Stimulated activated CD4-positive, alpha-beta T cell treated with anti-CD3 and anti-CD28 coated beads, TNF-alpha, amount 100 ng/mL, for 1 hour (primary cell): ENCODE data around the gene B4GALT1.

Experiments
- DNase-seq, 3 donors: peaks; one replicate each; pipeline ENCODE4 v3.0.0-alpha.2; 2020; ENCODE audit warnings: low read depth in 3 of 3, low spot score in 1 of 3

The B4GALT1 gene

DNA sequence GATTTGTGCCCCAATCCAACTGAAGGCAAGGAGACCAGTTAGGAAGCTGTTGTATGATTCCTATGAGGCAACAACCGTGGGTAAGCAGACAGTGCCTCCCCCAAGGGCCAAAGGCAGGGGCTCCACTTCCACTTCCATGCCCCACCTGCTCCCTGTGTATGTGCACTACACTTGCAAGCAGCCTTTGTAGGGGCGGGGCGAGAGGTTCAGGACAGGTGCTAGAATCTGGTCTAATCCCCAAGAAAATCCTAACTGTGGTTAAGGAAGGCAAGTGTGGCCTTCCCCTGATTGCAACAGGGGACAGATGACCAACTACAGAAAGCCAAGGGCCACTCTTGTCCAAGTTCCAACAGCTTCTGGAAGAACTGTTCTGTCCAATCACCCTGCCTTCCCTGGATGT, 41.7 kb downstream of the B4GALT1 start:
- no peak for DNase-seq

DNA sequence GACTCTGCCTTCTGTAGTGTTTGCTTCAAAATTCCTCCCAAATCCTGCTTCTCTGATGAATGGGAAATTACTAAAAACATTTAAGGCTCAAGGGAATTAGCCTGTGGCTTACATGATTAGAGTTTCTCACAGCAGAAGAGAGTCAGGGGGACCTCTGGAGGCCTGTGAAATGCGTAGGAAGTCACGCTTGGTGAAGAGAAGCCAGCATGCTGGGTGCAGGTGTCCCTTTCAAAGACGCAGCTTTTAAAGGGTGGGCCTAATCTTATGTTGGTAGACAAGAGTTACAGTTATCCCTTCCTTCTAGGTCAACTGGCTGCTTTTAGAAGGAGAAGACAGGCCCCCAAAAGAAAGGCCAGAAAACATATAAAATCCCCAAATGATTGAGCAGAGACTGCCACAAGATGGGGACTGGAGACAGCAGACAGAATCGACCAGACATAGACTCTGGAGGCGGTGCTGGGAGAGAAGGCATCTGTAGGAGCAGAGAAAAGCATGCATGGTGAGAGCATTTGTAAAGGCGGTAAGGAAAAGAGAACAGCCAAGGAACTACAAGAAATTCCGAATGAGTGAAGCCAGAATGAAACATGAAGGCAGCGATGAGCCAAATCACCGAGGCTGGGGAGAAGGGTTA, 42.3 kb downstream of the B4GALT1 start:
- no peak for DNase-seq

DNA sequence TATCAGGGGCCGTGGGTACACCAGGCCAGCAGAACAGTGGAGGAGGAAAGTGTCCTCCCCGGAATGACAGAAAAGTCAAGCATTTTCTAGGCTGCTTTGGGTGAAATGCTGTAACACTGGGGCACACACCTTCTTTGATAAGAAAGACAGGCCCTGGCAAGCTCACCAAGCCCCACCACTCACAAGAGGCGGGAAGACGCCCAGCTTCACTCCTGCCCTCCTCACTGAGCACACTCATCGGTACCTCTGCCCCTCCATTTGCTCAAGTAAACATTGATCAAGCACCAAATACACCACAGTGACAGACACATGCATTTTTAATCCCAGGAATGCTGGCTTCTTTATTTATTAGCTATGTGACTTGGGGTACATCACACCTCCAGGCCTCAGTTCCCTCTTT, 43.1 kb downstream of the B4GALT1 start:
- DNase-seq: no peak

DNA sequence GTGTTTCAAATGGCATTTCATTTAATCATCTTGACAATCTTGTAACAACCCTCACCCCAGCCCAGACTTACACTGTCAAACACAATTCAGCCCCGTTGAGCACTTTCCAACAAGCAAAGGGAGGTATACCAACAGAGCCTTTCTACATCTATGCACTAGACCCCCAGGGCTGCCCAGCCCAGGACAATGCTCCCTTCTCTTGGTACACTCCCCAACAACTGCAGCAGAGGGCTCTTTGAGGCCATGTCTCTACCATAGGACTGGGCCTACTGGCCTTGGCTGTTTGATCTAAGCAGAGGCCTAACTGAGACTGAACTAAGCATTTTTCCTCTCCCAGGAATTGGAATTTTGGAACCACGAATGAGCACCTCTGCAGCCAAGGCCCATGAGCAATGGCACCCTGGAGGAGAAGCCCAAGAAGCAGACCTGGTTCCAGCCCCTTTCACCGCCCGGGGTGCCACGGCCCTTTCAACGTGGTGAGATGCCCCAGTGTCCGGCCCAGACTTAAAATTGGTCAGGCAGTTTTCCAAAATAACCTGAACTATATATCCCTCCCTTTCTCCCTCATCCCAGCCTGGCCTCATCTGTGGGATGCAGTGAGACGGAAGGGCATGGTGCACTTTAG, 43.6 kb downstream of the B4GALT1 start:
- DNase-seq: no peak

DNA sequence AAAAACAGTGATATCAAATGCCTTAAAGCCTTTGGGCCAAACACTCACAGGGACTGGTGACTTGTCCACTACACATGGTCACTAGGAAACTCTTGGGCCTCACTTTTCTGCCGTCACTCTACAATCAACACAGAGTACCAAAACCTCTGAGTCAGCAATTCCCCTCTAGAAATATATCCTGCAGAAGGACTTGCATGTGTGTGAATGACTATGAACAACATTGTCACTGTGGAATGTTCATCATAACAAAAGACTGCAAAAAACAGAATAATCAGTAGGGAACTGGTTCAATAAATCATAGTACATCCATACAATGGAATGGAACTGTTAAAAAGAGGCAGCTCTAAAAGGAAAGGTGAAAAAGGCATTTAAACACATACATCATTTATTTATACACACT, 46.5 kb downstream of the B4GALT1 start:
- DNase-seq: no peak

DNA sequence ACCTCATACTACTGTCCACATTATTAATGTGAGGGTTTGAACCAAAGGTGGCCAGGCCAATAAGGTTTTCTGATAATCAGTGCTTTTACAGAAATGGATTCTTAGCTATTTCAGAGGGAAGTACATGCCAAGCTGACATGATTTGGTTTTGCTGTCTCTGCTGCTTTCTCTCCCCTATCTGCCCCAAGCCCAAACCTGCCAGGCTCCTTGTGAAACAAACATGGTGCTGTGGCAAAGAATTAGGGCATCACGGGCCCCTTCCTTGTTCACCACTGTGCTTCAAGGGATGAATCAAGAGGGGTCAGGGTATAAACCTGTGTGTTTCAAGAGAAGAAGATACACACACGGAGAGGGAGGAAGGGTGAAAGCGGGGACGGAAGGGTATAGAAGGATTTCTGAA, 49.3 kb downstream of the B4GALT1 start:
- DNase-seq: no peak

DNA sequence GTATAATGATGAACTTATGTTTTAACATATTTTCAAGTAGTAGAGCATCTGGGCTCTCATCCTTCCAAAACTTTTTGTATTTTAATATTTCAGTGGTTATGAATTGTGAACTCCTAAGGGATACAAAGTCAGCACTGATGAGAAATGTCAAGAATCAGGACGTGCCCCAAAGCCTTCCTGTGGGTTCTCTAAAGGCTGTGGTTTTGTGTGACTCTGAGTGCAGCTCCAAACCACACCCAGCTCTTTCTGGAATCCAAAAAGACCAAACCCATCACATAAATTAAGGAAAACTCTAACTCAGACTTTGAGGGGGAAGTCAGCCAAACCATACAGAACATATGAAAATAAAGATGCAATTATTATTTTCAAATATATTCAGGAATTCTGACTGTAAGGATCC, 49.8 kb downstream of the B4GALT1 start:
- no peak for DNase-seq

DNA sequence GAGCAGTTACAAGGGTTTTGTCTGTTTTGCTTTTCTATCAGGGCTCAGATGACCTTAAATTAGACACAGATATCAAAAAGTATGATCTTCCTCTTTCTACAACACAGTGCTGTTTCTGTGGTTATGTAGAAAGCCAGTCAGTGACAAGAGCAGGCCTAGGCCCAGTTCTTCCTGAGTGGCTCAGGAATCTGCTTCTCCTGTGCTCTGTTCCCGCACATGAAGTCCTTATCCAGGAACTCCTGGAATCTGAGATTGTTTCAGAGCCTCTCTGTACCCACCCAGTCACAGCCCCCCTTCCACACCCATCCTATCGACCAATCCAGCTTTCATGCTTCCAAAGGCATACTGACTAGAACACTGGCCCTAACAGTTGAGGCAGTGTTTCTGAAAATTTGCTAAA, 50.3 kb downstream of the B4GALT1 start:
- DNase-seq: no peak

DNA sequence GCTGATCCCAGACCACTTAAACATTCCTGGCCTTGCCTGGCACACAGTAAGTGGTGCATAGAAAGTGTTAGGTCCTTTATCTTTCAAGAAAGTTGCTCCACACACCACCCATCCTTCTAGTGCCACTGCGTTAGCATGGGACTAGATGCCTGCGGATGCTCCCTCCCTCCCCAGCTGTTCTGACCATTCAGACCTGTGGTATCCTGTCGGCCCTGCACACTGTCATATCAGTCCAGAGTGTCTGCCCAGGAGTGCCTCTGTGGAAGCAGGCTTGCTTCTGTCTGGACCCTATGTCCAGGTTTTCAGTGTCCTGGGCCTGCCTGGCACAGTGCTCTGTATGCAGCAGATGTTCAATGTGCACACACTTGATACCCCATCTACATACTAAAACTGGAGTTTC, 52.4 kb downstream of the B4GALT1 start:
- no peak for DNase-seq

DNA sequence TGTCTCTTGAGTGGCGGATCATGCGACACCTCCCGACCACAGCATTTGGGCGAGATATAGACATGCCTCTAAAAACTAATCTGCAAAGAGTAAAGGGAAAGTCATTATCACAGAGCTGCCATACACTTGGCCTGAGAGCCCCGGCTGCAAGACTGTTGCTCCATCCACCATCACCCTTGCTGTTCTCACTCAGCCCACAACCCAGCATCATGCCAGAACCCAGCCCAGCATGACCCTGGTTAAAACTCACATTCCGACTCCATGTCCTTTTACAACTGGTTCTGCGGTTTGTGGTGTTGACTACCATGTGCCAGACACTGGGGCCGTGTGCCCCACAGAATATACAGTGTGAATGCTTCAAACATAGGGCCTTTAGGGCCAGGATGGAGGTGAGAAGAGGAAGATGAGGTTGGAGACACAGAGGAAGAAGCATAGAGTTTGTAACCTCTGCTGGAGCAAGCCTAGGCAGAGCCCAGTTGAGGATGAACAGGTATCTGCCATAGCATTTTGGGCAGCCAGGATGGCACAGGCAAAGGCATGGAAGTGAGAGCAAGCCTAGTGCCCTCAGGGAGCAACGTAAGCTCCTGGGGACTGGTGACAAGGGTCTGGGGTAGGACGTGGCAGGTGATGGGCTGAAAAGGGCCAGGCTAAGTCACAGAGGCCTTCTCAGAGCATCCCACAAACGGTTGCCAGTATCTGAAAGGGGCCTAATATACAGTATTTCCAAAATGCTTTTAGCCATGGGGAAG, 53.2 kb downstream of the B4GALT1 start:
- DNase-seq: no peak

DNA sequence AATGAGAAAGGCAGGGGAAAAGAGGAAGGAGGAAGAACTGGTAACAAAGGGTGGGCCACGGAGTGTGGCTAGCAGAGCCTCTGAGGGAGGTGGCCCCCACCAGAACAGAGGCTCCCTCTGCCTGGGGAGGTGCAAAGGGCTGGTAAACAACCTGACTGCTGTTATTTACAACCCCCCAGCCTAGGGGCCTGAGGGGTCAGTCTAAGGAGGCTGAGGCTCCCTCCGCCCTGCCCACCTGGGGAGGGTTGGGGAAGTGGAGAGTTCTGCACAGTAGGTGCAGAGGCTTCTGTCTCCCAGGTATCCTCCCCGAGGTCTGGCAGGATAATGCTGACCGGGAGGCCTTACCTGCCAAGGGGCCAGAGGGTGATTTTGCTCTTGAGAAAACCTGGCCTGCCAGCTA, 55.0 kb downstream of the B4GALT1 start:
- DNase-seq: no peak

DNA sequence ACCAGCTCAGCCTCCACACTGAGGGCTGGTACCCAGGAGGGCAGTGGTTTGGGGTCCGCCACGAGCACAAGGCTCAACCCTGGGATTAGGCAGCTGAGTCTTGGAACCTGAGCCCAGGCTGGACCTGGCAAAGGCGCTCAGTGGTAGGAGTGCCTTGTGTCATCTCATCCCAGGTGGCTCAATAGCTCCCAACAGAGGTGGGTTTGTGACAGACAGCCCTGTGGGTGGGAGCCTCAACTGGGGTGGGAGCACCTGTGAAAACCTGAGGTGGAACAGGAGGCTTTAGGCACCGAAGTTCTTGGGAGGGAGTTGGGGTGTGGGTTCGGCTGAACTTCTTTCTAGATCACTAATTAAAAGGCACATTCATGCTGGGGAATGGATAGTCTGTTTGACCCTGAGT, 55.5 kb downstream of the B4GALT1 start:
- DNase-seq: no peak

DNA sequence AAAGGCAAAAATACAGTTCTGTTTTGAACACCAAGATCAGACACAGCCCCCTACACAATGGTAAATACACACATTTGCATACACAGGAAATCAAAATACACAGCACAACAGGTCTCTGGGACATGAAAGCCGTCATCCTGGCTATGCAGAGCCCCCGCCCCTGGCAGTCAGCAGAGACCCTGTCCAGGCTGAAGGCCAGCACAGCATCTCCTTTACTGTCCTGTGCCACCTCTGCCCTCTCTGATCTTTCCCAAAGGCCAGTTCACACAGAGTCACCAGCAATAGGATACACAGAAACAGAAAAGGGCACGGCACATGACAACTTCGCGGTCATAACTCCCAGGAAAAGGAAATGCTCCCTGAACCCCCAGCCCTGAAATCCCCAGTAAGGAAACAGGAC, 56.5 kb downstream of the B4GALT1 start:
- no peak for DNase-seq

DNA sequence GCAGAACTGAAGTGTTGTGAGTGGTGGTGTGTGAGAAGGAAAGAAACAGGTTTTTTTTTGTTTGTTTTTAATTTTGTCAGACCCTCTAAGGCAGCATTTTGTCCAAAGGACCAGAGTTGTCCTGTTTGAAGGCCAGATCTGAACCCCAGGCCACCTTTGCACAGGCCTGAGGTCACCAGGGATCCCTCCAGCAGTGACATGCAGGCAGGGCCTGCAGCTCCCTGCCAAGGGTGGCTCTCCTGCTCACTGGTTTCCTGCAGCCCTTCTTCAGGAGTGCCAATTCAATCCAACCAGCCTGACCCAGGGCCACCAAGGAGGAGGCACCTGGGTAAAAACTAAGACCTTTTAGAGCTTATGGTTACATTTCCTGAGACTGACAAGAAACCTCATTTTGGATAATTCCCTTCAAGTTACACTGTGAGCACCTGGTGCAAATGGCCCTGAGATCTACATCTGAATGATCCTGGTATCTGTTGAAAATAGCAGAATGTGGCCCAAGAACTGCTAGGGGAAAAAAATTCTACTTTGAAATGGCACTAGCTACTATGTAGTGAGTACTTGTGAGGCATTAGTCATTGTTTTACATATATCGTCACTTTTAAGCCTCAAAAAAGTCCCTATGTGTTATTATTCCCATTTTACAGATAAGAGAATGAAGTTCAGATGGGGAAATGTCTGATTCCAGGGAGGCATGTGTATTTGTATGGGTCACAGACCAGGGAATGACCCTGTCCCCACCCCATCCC, 57.1 kb downstream of the B4GALT1 start:
- no peak for DNase-seq

DNA sequence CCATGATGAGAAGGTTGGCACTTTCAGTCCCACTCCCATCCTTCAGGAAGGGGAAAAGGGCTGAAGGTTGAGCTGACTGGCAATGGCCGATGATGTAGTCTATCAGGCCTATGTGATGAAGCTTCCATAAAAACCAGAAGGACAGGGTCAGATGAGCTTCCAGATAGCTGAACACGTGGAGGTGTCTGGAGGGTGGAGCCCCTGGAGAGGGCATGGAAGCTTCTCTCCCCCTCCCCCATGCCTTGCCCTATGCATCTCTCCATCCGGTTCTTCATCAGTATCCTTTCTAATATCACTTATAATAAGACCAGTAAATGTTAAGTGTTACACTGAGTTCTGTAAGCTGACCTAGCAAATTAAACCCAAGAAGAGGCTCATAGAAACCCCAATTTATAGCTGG, 58.0 kb downstream of the B4GALT1 start:
- no peak for DNase-seq

DNA sequence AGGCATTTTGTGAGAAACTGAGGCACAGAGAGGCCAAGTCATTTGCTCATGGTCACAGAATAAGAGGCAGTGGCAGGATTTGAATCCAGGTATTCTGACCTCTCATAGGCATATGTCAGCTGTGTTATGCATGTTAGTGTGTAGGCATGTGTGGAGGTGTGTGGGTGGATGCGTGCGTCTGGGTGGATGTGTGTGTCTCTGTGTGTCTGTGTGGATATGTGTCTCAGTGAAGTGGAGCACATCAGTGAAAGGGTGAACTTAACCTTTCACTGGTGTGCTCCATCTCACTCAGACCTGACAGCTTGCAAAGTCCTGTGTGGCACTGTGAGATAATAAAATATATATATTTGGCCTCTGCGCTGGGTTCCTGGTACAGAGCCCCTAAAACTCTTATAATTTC, 58.7 kb downstream of the B4GALT1 start:
- DNase-seq: no peak

DNA sequence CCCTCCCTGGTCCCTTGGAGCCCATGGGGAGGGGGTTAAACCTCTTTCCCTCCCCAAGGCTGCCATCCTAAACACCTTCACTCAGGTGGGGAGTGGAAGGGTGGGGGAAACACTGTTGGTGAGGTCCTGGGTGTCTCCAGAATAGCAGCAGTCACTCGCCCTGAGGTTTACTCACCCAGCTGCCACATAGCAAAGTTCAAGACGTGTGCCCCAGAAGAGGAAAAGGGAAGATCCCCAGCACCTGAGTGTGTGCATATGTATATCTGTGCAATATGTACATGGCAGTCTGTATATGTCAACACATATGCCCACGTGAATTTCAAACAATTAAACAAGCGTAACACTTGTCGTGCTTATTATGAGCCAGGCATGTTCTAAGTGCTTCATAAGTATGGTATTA, 59.4 kb downstream of the B4GALT1 start:
- no peak for DNase-seq

DNA sequence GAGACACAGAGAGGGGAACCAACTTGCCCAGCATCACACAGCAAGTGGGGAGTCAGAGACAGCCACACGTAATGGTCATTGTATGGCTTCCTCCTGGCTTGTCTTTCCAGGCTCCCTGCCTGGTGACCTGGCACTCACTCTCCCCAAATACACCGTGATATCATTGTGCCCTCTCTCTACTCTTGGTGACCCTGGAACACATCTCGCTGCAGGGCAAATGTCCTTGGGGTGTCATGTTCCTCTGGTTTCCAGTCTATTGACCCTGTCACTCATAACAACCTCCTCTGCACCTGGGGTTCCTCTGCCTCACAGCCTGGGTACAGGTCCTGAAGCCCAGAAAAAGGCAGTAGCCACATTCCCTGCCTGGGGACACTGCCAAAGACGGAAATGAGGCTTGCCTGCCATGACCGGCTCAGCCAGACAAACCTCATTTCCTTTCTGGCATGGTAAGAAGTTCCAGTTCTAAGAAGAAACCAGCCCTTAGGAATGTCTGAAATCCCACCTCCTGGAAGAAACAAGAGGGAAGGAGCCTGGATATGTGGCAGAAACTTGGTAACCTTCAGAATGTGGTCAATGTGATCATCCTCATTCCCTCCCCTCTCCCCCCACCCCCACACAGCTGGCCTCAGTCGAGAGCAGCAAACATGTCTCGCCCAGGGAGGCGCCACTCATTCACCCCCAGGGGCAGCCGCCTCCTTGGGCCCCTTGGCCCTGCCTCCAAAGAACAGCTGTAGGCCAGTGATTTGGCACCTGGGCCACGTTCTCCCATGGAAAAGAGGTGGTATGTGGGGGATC, 60.1 kb downstream of the B4GALT1 start:
- DNase-seq: no peak

DNA sequence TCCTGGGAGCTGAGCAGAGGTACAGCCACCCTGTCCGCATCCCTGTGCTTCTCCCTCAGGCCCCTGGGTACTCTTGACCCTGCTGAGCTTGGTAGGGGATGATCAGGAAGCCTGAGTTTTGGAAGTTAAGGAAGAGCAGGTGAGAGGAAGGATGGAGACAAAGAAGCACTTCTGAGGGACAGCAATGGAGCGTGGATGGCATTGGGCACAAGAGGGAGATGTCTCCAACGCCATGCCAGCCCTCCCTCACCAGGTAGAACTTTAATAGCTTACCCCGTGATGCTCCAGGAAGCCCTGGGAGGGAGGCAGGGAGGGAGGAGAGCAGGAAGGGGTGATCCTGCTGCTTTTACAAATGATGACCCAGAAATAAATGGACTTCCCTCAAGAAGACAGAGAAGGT, 60.8 kb downstream of the B4GALT1 start:
- DNase-seq: no peak

DNA sequence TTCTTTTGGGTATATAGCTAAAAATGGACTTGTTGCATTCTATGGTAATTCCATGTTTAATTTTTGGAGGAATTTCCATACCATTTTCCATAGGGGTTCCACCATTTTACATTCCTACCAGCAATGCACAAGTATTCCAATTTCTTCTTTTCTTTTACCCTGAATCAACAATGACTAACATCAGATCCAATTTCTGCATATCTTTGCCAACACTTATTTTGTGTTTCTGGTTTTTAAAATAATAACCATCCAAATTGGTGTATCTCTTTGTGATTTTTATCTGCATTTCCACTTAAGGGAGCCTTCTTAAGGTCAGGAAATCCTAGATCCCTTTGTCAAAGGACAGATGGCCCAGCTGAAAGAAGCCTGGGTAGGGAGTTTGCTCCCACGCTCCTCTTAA, 61.2 kb downstream of the B4GALT1 start:
- no peak for DNase-seq

DNA sequence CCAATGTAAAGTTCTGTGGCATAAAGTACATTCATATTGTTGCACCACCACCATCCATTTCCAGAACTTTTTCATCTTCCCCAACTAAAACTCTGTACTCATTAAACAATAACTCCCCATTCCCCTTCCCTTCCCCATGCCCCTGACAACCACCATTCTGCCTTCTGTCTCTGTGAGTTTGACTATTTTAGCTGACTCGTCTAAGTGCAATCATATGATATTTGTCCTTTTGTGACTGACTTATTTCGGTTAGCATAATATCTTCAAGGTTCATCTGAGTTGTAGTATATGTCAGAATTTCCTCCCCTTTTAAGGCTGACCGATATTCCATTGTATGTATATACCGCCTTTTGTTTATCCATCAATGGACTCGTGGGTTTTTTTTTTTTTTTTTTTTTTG, 61.6 kb downstream of the B4GALT1 start:
- DNase-seq: no peak
